WI38 (cell line): Measurements from ENCODE around the gene BPIFB1.

Experiments used
- H3K4me3 ChIP-seq: 2 replicates; pipeline ENCODE4 v1.5.1; 2011; ENCODE audit warnings: low read depth, mild to moderate bottlenecking, control low read depth, low read length
- TF ChIP-seq, protein P1 (sequence below): IDR thresholded peaks from 2 replicates; pipeline ENCODE4 v1.5.1; 2012; ENCODE audit warnings: low read depth, mild to moderate bottlenecking, control low read depth, low read length

The BPIFB1 gene

DNA sequence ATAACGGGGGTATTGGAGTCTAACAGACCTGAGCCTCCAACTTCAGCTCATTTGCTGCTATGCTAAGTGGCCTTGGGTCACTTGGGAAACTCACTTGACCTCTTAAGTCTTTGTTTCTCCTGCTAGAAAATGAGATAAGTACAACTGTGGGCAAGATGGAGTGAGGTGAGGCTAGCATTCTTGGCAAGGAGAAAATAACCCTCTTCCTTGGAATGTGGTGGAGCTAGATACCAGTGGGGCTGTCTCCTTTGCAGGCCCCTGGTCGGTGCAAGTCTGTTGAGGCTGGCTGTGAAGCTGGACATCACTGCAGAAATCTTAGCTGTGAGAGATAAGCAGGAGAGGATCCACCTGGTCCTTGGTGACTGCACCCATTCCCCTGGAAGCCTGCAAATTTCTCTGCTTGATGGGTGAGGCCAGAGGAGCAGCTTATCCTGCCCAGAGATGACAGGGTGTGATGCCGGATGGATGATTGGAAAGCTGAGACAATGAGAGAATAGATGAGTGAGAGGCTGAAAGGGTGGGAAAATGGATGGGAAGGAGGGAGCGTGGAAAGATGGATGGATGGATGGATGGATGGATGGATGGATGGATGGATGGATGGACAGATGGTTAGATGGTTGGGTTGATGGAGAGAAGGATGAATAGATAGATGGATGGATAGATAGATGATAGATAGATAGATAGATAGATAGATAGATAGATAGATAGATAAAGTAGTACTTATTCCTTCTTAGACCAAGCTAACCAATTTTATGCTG lies 42.9 kb upstream of the BPIFB1 start:
- no peak overlapping the region for H3K4me3 ChIP-seq
- TF ChIP-seq, protein P1, sequence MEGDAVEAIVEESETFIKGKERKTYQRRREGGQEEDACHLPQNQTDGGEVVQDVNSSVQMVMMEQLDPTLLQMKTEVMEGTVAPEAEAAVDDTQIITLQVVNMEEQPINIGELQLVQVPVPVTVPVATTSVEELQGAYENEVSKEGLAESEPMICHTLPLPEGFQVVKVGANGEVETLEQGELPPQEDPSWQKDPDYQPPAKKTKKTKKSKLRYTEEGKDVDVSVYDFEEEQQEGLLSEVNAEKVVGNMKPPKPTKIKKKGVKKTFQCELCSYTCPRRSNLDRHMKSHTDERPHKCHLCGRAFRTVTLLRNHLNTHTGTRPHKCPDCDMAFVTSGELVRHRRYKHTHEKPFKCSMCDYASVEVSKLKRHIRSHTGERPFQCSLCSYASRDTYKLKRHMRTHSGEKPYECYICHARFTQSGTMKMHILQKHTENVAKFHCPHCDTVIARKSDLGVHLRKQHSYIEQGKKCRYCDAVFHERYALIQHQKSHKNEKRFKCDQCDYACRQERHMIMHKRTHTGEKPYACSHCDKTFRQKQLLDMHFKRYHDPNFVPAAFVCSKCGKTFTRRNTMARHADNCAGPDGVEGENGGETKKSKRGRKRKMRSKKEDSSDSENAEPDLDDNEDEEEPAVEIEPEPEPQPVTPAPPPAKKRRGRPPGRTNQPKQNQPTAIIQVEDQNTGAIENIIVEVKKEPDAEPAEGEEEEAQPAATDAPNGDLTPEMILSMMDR, result no peak

- no peak overlapping the region for H3K4me3 ChIP-seq
- TF ChIP-seq, protein P1, result no peak
Measured at GRCh38 chr20:33240923-33241322, 42.1 kb upstream of the BPIFB1 start.

- H3K4me3 ChIP-seq, result no peak overlapping the region
- TF ChIP-seq, protein P1, result no peak
Measured at GRCh38 chr20:33242319-33243100, 40.5 kb upstream of the BPIFB1 start.

DNA sequence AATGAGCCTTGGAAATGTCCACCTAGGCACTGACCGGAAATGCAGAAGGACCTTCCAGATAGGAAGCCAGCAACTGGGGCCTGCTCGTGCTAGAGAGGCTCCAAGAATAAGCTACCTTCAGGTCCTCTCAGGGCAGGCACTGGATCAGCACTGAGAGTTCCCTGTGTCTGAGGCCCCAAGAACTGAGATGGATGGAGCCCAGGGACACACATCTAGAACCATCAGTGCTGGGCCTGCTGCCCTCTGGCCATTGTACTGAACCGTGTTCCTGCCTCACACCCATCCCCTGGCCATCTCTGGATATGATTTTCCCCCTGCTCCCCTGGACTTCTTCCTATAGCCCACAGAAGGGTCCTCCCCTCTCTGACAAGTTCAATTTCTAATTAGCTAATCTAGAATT lies 36.9 kb upstream of the BPIFB1 start:
- TF ChIP-seq, protein P1, result no peak
- no peak overlapping the region for H3K4me3 ChIP-seq

- no peak overlapping the region for H3K4me3 ChIP-seq
- TF ChIP-seq, protein P1, result no peak
Measured at GRCh38 chr20:33249456-33249855, 33.6 kb upstream of the BPIFB1 start.

GRCh38 chr20:33250666-33251065 lies 32.3 kb upstream of the BPIFB1 start:
- no peak overlapping the region for H3K4me3 ChIP-seq
- TF ChIP-seq, protein P1, result no peak

- H3K4me3 ChIP-seq, result no peak overlapping the region
- TF ChIP-seq, protein P1, result no peak
Measured at GRCh38 chr20:33251496-33251895, 31.5 kb upstream of the BPIFB1 start.
